Measurements from ENCODE around the gene TSPAN15. TPM values are rescaled to one million over a fixed set of nuclear protein-coding genes. Genes with fewer than 3 reads are reported as not detected.

TSPAN15 gene
- polyA plus RNA-seq, 4 donors, result 43.2 to 72.1 (median 47.7) TPM

DNA sequence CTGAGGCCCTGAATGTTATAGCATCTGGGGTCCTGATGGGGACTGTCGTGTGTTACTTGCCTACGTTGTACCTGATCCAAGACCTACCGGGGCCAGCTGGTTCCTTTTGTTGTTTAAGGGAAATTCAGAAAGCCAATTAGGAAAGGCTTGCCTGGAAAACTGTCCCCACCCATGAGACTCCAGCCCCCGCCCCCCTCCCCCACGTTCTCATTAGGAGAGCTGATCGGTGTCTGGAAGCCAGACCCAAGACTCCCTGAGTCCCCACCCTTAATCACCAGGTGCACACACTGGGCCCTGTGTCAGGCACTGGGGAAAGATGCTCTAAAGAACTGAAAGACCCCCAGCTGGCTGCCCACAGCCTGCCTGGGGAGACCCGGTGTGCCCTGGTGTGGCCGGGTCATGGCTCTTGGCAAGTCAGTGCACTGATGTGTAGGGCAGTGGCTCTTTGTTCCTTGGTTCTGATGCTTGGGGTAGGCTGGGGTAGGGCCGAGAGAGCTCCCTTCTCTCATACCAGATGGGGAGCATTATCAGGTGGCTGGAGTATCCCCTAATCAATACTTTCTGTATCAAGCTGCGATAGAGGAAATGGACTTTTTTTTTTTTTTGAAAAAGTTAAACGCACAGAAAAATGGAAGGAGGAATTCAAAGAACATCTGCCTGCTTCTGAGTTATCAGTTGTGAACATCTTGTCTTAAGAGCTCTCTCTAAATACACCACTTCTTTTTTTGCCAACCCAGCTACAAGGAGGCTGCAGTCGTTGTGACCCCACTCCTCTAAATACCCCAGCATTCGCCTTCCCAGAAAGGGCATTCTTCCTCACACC, 16.9 kb downstream of the TSPAN15 start:
- 57 to 63% (median 61%) methylated on average over 13 of the region's 13 CpGs for WGBS, 3 donors
- H3K27ac ChIP-seq (ENCODE audit: low read depth in 1 of 3, low read length in 2 of 3), result peak overlapping the region in 1 of 3 donors; percentile 59
- no peak for DNase-seq
- peaks cover 0 to 9% (median 0%) of the 10 kb centered on the region in 3 donors for H3K36me3 ChIP-seq (ENCODE audit: control insufficient read depth in 3 of 3, insufficient read depth in 2 of 3, low read depth in 1 of 3, low read length in 3 of 3)
- no peaks in the 10 kb centered on the region for H3K27me3 ChIP-seq (ENCODE audit: control insufficient read depth in 3 of 3, insufficient read depth in 3 of 3, low read length in 3 of 3)
- H3K9me3 ChIP-seq (ENCODE audit: control insufficient read depth in 2 of 2, insufficient read depth in 1 of 2, low read depth in 1 of 2, low read length in 1 of 2), result no peaks in the 10 kb centered on the region
- H3K4me3 ChIP-seq (ENCODE audit: low read depth in 1 of 3, low read length in 3 of 3), result no peak overlapping the region
- no peak for FAIRE-seq
- H3K4me1 ChIP-seq (ENCODE audit: control insufficient read depth in 3 of 3, insufficient read depth in 2 of 3, low read depth in 1 of 3, low read length in 2 of 3), result peaks cover 10 to 22% (median 15%) of the 10 kb centered on the region in 3 donors

DNA sequence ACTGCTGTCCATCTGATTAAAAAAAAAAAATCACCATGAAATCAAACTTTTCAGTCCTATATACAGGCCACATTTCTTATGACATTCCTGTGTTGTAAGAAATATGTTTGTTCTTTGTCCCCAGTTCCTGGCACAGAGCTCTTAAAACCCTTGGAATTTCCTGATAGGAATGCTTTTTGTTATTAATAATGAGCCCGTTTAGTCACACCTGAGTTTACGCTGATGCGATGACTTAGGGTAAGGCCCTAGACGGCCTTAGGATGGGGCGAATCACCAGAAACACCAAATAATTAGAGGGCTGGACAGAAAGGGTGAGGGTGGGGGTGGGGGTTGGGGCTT, 17.5 kb downstream of the TSPAN15 start:
- peak overlapping the region in 1 of 3 donors; percentile 56 for H3K27ac ChIP-seq (ENCODE audit: low read depth in 1 of 3, low read length in 2 of 3)

DNA sequence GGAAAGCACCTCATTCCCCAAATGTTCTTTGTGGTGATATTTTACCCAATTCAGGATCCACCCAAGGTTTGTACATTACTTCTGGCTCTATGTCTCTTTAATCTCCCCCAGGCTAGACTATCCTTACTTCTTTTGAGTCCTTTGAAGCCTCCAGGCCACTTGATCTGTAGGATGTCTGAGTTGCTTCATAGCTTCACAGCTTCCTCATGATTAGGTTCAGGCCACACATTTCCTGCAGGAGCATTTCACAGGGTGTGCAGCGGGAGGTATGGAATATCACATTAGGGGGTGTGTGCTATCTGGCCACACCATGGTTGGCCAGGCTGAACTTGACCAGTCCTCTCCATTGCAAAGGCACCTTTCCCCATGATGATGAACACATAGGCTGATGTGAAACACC, 18.7 kb downstream of the TSPAN15 start:
- WGBS, 3 donors, result 85 to 100% (median 91%) methylated on average over 1 of the region's 1 CpG
- no peak overlapping the region for H3K4me3 ChIP-seq (ENCODE audit: low read depth in 1 of 3, low read length in 3 of 3)
- peaks cover 0 to 9% (median 0%) of the 10 kb centered on the region in 3 donors for H3K36me3 ChIP-seq (ENCODE audit: control insufficient read depth in 3 of 3, insufficient read depth in 2 of 3, low read depth in 1 of 3, low read length in 3 of 3)
- no peak overlapping the region for H3K27ac ChIP-seq (ENCODE audit: low read depth in 1 of 3, low read length in 2 of 3)
- DNase-seq (no peak), FAIRE-seq (no peak)
- peaks cover 15 to 20% (median 15%) of the 10 kb centered on the region in 3 donors for H3K4me1 ChIP-seq (ENCODE audit: control insufficient read depth in 3 of 3, insufficient read depth in 2 of 3, low read depth in 1 of 3, low read length in 2 of 3)
- no peaks in the 10 kb centered on the region for H3K27me3 ChIP-seq (ENCODE audit: control insufficient read depth in 3 of 3, insufficient read depth in 3 of 3, low read length in 3 of 3)
- no peaks in the 10 kb centered on the region for H3K9me3 ChIP-seq (ENCODE audit: control insufficient read depth in 2 of 2, insufficient read depth in 1 of 2, low read depth in 1 of 2, low read length in 1 of 2)

More for the DNA sequence above, 17.5 kb downstream of the TSPAN15 start:
- no peak for FAIRE-seq
- Histone ChIP-seq H3K27me3 (ENCODE audit: control insufficient read depth in 3 of 3, insufficient read depth in 3 of 3, low read length in 3 of 3) (no peaks in the 10 kb centered on the region), H3K36me3 (ENCODE audit: control insufficient read depth in 3 of 3, insufficient read depth in 2 of 3, low read depth in 1 of 3, low read length in 3 of 3) (peaks cover 0 to 9% (median 0%) of the 10 kb centered on the region in 3 donors), H3K9me3 (ENCODE audit: control insufficient read depth in 2 of 2, insufficient read depth in 1 of 2, low read depth in 1 of 2, low read length in 1 of 2) (no peaks in the 10 kb centered on the region), H3K4me1 (ENCODE audit: control insufficient read depth in 3 of 3, insufficient read depth in 2 of 3, low read depth in 1 of 3, low read length in 2 of 3) (peaks cover 15 to 24% (median 19%) of the 10 kb centered on the region in 3 donors), H3K4me3 (ENCODE audit: low read depth in 1 of 3, low read length in 3 of 3) (no peak overlapping the region)
- DNase-seq, result no peak
- WGBS, 3 donors, result 44 to 59% (median 47%) methylated on average over 5 of the region's 5 CpGs

DNA sequence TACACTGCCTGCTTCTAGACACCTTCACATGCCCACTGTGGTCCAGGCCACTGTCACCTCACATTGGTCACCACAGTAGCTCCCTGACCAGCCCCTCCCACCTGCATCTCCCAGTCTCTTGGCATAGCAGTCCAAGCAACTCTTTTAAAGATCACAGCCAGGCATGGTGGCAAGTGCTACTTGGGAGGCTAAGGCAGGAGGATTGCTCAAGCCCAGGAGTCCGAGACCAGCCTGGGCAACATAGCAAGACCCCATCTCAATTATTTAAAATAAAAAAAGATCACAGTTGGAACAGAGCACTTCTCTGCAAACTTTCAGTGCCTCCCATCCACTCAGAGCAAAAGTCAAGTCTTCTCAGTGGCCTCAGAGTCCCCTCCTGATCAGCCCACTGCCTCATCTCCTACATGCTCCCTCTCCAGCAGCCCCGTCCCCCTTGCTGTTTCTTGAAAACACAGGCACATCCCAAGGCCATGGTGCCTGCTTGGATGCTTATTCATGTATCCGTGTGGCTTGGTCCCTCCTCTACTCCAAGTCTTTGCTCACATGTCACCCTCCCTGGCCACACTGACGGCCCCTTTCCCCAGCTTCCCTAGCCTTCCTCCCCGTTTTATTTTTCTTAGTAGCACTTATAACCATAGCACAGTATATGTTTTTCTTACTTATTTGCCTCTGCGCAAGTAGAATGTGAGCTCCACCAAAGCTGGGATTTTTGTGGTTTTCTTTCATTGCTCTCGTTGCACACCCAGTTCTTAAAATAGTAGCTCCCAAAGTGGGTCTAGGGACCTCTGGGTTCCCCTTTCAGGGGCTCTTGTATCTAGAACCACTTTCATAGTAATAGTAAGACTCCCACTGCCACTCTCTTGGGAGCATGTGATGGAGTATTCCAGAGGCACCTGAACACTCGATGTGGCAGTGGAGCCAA, 19.5 kb downstream of the TSPAN15 start:
- peaks cover 15 to 20% (median 15%) of the 10 kb centered on the region in 3 donors for H3K4me1 ChIP-seq (ENCODE audit: control insufficient read depth in 3 of 3, insufficient read depth in 2 of 3, low read depth in 1 of 3, low read length in 2 of 3)

DNA sequence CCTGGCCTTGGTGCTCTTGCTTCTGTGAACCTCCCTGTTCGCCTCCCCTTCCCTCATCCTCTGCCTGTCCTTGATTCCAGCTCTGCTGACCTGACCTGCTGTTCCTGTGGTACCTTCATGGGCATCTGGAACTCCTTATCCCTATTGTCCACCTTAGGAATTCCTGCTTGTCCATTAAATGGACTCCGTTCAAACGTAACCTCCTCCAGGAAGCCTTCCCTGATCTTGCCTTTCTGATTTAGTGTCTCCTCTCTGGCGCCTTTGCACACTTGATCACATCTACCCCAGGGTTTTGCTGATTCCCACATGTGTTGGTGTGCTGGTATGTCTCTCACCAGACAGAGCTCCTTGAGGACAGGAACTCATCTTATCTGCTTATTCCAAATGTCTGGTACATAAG, 20.9 kb downstream of the TSPAN15 start:
- peaks cover 0 to 9% (median 0%) of the 10 kb centered on the region in 3 donors for H3K36me3 ChIP-seq (ENCODE audit: control insufficient read depth in 3 of 3, insufficient read depth in 2 of 3, low read depth in 1 of 3, low read length in 3 of 3)
- no peak for FAIRE-seq
- H3K4me3 ChIP-seq (ENCODE audit: low read depth in 1 of 3, low read length in 3 of 3), result no peak overlapping the region
- peak overlapping the region in 1 of 3 donors; percentile 1 for H3K27ac ChIP-seq (ENCODE audit: low read depth in 1 of 3, low read length in 2 of 3)
- H3K9me3 ChIP-seq (ENCODE audit: control insufficient read depth in 2 of 2, insufficient read depth in 1 of 2, low read depth in 1 of 2, low read length in 1 of 2), result no peaks in the 10 kb centered on the region
- peaks cover 15 to 20% (median 15%) of the 10 kb centered on the region in 3 donors for H3K4me1 ChIP-seq (ENCODE audit: control insufficient read depth in 3 of 3, insufficient read depth in 2 of 3, low read depth in 1 of 3, low read length in 2 of 3)
- DNase-seq, result no peak
- WGBS, 3 donors, result 88 to 94% (median 93%) methylated on average over 4 of the region's 4 CpGs
- no peaks in the 10 kb centered on the region for H3K27me3 ChIP-seq (ENCODE audit: control insufficient read depth in 3 of 3, insufficient read depth in 3 of 3, low read length in 3 of 3)

More for the DNA sequence above, 19.5 kb downstream of the TSPAN15 start:
- no peak for FAIRE-seq
- H3K27me3 ChIP-seq (ENCODE audit: control insufficient read depth in 3 of 3, insufficient read depth in 3 of 3, low read length in 3 of 3), result no peaks in the 10 kb centered on the region
- no peak for DNase-seq
- 68 to 87% (median 75%) methylated on average over 8 of the region's 8 CpGs for WGBS, 3 donors
- H3K27ac ChIP-seq (ENCODE audit: low read depth in 1 of 3, low read length in 2 of 3), result no peak overlapping the region
- peaks cover 0 to 9% (median 0%) of the 10 kb centered on the region in 3 donors for H3K36me3 ChIP-seq (ENCODE audit: control insufficient read depth in 3 of 3, insufficient read depth in 2 of 3, low read depth in 1 of 3, low read length in 3 of 3)
- H3K4me3 ChIP-seq (ENCODE audit: low read depth in 1 of 3, low read length in 3 of 3), result no peak overlapping the region
- H3K9me3 ChIP-seq (ENCODE audit: control insufficient read depth in 2 of 2, insufficient read depth in 1 of 2, low read depth in 1 of 2, low read length in 1 of 2), result no peaks in the 10 kb centered on the region

DNA sequence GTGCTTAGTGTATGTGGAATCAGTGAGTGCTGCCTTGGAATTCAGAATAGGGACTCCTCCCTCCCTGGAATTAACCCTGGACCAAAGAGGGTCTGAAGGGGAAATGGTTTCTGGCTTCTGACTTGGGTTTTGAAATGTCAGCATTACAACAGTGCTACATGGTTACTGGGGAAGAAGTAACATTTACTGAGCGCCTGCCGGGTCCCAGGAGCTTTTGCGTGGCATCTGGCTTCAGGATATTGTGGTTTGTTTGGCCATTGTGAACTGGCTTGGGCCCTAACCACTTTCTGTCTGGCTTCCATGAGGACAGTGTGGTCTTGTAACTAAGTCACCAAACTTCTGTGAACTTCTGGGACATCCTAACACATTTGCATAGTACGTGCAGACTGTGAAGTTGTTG, 21.3 kb downstream of the TSPAN15 start:
- no peaks in the 10 kb centered on the region for H3K27me3 ChIP-seq (ENCODE audit: control insufficient read depth in 3 of 3, insufficient read depth in 3 of 3, low read length in 3 of 3)
- no peak overlapping the region for H3K4me3 ChIP-seq (ENCODE audit: low read depth in 1 of 3, low read length in 3 of 3)
- peaks cover 15 to 20% (median 15%) of the 10 kb centered on the region in 3 donors for H3K4me1 ChIP-seq (ENCODE audit: control insufficient read depth in 3 of 3, insufficient read depth in 2 of 3, low read depth in 1 of 3, low read length in 2 of 3)
- H3K36me3 ChIP-seq (ENCODE audit: control insufficient read depth in 3 of 3, insufficient read depth in 2 of 3, low read depth in 1 of 3, low read length in 3 of 3), result peaks cover 0 to 12% (median 0%) of the 10 kb centered on the region in 3 donors
- WGBS, 3 donors, result 68 to 86% (median 72%) methylated on average over 4 of the region's 4 CpGs
- DNase-seq (no peak), FAIRE-seq (no peak)
- H3K9me3 ChIP-seq (ENCODE audit: control insufficient read depth in 2 of 2, insufficient read depth in 1 of 2, low read depth in 1 of 2, low read length in 1 of 2), result no peaks in the 10 kb centered on the region
- H3K27ac ChIP-seq (ENCODE audit: low read depth in 1 of 3, low read length in 2 of 3), result peak overlapping the region in 1 of 3 donors; percentile 48

DNA sequence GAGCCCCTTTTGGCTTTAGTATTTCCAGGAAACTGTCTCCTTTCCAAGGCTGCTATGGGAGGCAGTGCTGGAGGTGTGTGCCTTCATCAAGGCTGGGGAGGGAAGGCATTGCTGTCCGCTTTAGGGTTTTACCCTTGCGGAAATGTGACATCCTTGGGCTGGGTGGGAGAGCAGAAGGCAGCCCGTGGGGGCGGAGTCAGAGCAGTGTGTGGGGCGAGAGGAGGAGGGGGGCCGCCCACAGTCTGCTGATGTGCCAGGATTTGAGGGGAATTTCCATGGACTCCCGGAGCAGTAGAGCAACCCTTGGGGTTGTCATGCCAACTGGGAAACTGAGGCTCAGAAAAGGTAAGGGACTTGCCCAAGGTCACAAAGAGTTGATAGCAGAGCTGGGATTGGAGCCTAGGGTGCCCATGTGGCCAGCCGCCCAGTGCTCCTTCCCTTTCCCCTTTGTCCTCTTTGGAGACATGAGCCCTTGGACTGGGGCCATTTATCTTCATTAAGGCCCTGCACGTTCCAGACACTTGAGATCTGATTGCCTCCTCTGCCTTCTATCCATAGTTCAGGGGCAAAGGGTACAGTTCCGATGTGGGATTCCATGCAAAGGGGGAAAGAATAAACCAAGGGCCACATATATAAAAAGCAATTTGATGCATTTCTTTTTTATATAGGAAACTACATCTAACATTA, 22.2 kb downstream of the TSPAN15 start:
- no peak for FAIRE-seq
- 61 to 70% (median 65%) methylated on average over 10 of the region's 10 CpGs for WGBS, 3 donors
- no peaks in the 10 kb centered on the region for H3K27me3 ChIP-seq (ENCODE audit: control insufficient read depth in 3 of 3, insufficient read depth in 3 of 3, low read length in 3 of 3)
- DNase-seq, result peak in 1 of 2 donors; percentile 79
- peaks cover 0 to 17% (median 0%) of the 10 kb centered on the region in 3 donors for H3K36me3 ChIP-seq (ENCODE audit: control insufficient read depth in 3 of 3, insufficient read depth in 2 of 3, low read depth in 1 of 3, low read length in 3 of 3)
- H3K4me3 ChIP-seq (ENCODE audit: low read depth in 1 of 3, low read length in 3 of 3), result no peak overlapping the region
- no peaks in the 10 kb centered on the region for H3K9me3 ChIP-seq (ENCODE audit: control insufficient read depth in 2 of 2, insufficient read depth in 1 of 2, low read depth in 1 of 2, low read length in 1 of 2)
- H3K4me1 ChIP-seq (ENCODE audit: control insufficient read depth in 3 of 3, insufficient read depth in 2 of 3, low read depth in 1 of 3, low read length in 2 of 3), result peaks cover 8 to 18% (median 11%) of the 10 kb centered on the region in 3 donors
- H3K27ac ChIP-seq (ENCODE audit: low read depth in 1 of 3, low read length in 2 of 3), result peak overlapping the region in 2 of 3 donors; percentile 46 to 48
